Stimulated activated CD8-positive, alpha-beta memory T cell treated with anti-CD3 and anti-CD28 coated beads, Interleukin-7, amount 100 ng/mL, for 1 hour (primary cell): ENCODE results near the gene CHMP5.

ENCODE experiments used
- DNase-seq, 2 donors: peaks; one replicate each; pipeline ENCODE4 v3.0.0-alpha.2; 2020; ENCODE audit warnings: low read depth in 2 of 2

Gene CHMP5

GRCh38 chr9:33264473-33265177 lies at the start of gene CHMP5, which contains the start of gene BAG1:
Gene CHMP5 (plus strand): TSS chr9:33265049. CDS start chr9:33265079, 30 bp downstream.
Gene BAG1 (minus strand): TSS chr9:33264708.
- DNase-seq, result peak; percentile 99 to 100

- no peak for DNase-seq
Measured at GRCh38 chr9:33220681-33221567, 43.9 kb upstream of the CHMP5 start.

DNA sequence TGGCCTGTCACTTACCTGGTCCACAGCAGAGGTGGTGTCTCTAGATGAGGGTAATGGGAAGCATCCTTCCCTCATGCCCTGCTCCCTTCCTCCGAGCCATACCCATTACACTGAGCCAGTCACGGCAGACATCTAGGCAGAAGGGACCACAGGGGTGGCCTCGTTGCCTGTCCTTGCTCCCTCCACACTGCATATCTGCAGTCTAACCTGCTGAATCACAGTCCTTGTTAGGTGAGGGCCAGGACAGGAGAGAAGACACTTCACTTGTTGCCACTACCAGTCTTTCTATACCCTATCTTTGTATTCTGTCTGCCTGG lies 43.3 kb upstream of the CHMP5 start:
- no peak for DNase-seq

DNA sequence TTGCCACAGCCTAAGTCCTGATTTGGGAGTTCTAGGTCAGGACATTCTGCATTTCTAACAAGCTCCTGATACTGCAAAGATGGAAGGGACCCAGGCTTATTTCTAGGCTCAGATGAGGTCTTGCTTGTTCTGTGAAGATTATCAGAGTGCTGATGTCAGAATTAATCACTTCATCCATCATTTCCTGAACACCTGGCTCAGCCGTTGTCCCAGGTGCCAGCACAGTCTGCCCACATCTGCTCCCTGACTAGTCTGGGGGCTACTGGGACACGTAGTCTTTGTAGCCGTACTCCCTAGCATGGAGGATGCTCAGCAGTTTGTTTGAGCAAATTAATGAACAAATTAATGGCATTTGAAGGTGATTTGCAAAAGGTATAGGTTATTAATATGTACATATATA lies 42.8 kb upstream of the CHMP5 start:
- DNase-seq, result no peak

- no peak for DNase-seq
Measured at GRCh38 chr9:33223696-33224095, 41.2 kb upstream of the CHMP5 start.

GRCh38 chr9:33225319-33226147 lies 39.3 kb upstream of the CHMP5 start:
- peak; percentile 49 to 60 for DNase-seq

GRCh38 chr9:33227008-33227398 lies 37.8 kb upstream of the CHMP5 start:
- no peak for DNase-seq

- no peak for DNase-seq
Measured at GRCh38 chr9:33227741-33228140, 37.1 kb upstream of the CHMP5 start.

DNA sequence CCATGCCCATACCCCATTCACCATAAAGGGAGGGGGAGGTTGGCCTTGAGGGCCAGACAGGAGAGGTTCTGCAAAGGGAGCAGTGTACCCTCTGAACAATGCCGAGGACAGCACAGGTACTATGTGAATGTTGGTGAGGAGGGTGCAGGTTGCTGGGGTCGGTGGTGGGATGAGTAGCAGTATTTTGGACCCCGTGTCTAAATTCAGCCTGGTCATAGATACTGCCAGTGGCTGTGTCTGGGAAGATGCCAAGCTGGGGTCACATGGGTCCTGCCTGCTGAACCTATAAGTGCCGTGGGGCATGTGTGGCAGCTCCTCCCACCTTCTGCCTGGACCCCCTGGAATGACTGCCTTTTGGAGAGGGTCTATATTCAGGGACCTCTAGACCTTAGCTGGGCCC lies 36.2 kb upstream of the CHMP5 start:
- no peak for DNase-seq

DNA sequence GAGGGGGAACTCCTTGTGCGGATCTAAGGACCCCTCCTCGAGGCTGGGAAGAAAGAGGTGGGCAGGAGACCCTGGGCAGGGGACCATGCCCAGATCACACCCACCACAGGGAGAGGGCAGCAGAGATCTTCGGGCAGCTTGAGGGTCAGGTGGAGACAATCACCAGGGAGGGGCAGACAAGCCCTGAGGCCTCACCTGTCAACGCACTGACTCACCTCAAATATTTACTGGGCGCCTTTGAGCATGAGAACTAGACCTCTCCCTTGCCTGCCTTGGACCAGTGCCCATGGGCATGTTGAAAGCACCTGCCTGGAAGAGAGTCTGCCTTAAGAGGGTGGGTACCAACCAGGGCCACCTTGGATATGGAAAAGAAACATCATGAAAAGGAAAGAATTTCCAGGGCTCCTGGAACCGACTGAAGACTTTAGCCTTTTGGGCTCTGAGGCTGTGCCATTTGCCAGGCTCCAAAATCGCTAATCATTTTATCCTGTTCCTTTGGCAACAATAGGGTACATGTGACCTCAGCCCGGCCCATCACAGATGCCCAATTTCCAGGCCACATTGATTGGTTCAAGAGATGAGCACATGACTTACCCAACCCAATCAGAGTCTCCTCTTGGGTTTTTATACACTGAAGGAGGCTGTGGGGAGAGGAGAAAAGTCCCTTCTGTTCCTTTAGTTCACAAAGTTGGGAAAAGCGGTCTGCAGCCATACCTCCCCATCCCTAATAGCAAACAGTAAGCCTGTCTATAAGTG lies 35.3 kb upstream of the CHMP5 start:
- DNase-seq, result no peak

DNA sequence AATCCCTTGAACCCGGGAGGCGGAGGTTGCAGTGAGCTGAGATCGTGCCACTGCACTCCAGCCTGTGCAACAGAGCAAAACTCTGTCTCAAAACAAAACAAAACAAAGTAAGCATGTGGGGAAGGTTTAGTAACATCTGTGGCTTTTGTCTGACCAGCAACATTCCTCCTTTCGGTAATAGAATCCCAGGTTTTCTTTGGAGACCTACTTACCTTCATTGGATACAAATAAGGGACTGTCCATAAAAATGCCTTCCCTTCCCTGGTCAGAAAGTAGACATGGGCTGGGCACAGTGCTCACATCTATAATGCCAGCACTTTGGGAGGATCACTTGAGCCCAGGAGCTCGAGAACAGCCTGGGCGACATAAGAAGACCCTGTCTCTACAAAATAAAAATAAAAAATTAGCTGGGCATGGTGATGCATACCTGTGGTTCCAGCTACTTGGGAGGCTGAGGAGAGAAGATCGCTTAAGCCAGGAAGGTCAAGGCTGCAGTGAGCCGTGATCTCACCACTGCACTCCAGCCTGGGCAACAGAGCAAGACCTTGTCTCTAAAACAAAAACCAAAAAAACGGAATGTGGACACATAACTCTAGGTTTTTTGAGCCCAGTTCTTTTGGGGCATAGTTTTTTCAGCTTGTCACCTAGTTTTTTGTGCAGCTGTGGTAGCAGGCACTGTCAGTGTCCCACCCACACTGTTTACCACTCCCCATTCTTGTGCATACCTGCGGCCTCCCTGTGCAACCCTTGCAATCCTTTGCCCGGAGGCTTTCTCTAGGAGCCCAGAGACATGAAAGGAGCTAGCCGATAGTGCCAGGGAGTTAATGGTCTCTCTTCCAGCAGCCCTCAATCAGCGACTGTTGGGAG lies 33.9 kb upstream of the CHMP5 start:
- no peak for DNase-seq

GRCh38 chr9:33231623-33231942 lies 33.3 kb upstream of the CHMP5 start:
- DNase-seq, result no peak

DNA sequence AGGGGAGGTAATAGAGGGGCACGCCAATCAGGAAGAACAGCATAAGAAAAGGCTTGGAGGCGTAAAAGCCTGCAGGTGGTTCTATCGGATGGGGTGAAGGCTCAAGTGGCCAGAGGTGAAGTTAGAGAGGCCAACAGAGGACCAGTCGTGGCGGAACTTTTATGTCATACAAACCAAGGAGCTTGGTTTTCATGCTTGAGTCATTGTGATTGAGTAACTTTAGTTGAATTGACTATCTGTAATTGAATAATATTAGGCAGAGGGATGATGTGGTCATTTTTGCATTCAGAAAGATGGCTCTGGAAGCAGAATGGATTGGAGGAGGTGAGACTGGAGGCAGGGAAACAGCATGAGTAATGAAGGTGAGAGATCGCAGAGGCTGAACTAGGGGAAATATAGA lies 32.0 kb upstream of the CHMP5 start:
- DNase-seq, result no peak

DNA sequence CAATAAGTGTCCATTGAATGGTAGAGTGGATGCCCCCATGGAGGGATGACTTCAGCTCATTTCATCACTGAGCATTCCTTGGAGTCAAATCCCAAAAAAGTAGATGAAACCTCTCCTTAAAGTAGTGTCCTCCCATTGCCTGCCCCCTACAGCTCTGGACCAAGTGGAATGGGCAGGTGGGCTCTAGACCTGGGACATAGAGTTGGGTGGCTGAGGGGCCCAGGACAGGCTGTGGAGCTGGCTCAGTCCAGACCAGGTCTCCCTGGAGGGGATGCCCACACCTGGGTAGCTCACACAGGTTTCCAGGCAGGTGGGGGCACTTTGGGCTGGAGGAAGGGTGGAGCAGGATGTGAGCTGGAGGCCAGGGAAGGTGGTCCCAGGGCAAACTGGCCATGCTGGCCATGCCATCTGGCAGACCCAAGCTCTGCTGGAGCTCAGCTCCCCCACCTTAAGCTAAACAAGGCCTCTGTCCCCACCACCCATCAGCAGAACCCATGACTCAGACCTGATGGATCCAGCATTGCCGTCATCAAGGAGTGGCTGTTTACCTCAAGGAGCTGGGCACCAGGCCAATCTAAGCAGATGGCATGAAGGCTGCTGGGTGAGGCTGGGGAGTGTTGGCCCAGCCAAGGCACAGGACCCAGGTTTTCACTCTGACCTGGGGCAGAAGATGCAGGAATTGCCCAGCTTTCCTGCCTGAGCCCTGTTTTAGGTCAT lies 31.1 kb upstream of the CHMP5 start:
- DNase-seq, result no peak

DNA sequence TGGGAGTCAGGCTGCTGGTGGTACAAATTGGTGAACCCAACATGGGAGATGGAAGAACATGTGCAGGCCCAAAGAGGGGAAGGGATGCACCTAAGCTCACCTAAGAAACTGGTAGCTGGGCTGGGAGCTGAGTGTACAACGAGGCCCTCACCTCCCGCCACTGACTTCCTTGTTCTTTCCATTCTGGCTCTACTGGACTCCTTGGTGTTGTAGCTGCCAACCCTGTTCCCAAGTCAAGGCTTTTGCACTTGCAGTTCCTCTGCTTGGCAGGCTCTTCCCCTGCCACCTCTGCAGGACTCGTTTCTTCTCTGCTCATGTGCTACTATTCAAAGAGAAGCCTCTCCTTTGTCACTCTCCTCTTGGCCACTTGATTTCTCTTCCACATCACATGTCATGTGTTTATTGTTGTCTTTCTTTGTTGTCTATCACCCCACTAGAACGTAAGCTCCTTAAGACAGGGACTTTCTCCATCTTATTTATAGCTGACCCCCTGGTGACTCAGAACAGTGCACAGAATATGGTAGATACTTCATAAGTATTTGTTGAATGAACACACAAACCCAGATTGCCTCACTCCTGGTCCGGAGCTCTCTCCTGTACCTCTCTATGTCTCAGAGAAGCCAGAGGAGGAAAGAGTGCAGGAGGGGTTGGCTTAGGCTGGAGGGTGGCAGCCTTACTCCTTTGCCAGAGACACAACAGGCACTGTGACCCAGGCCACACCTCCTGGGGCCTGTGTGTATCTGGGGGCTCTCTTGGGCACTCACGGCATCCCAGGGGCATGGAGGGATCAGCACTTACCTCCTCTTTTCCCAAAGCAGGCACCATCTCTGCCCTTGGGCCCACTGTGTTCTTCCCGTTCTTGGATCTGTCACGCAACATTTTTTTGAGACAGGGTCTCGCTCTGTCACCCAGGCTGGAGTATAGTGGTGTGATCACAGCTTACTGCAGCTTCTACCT lies 30.1 kb upstream of the CHMP5 start:
- no peak for DNase-seq

DNA sequence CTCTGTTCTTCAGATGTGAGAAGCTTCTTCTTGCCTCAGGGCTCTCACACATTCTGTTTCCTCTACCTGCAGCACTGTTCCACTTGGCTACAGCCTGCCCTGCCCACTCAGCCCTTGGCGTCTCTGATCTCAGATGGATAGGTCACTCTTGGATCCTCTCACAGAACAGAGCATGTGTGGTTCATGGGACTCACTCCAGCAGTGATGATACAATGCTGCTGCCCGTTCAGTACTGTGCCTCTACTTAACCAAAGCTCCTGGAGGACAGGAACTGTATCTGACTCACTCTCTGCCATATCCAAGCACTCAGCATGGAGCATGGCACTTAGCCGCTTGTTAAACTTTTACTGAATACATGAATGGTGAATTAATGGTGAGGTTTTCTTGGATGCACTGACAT lies 28.3 kb upstream of the CHMP5 start:
- no peak for DNase-seq

- DNase-seq, result no peak
Measured at GRCh38 chr9:33239921-33240320, 24.9 kb upstream of the CHMP5 start, which contains the start of gene SPINK4. Gene SPINK4 (plus strand): TSS chr9:33240167. CDS start chr9:33240209, 42 bp downstream.

DNA sequence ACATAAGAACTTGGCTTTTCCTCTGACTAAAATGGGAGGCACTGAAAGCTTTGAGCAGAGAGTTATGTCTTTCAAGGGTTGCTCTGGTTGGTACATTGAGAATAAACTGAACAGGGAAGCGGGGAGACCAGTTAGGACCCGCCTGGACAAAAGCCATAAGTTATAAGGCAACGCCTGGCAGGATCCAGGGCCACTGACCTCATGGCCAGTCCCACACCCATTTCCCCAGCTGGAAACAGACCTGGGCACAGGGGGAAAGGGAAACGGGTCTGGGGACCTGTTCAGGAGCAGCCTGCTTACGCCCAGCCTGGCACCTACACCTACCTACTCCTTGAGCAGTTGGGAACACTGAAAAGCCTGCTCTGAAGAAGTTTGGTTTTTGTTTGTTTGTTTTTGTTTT lies 23.6 kb upstream of the CHMP5 start:
- no peak for DNase-seq

DNA sequence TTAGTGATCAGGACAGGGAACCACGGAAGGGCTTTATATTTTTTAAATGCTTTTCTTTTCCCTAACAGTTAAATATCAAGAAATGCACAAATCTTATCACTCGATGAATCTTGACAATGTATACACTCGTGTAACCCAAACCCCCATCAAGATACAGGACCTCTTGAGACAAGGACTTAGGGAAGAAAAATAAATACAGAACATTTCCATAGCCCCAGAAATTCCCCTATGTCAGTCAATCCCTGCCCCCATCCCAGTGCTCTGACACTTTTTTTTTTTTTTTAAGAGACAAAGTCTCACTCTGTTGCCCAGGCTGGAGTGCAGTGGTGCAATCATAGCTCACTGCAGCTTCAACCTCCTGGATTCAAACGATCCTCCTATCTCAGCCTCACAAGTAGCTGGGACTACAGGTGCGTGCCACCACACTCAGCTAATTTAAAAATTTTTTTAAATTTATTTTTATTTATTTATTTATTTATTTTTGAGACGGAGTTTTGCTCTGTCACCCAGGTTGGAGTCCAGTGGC lies 22.2 kb upstream of the CHMP5 start:
- no peak for DNase-seq
